ENCODE measurements around the gene TRERF1.
"Not testable (repeated sequence)": the region's sequence is repeated elsewhere in the genome, so short reads cannot be mapped to it uniquely, and the experiment has no call there.

GRCh38 chr6:42445955-42446354 is 5.8 kb downstream of the TRERF1 start:
- TF ChIP-seq EZH2phosphoT487, CTCF (IDR thresholded peaks at IDR 0.05): not testable (repeated sequence)
